ENCODE measurements around the gene EVI5L.

EVI5L gene

GRCh38 chr19:7898967-7899366, 68.9 kb downstream of the EVI5L start:
- no peak for DNase-seq (ENCODE audit: low spot score)

- no peak for DNase-seq (ENCODE audit: low spot score)
Observed at GRCh38 chr19:7899751-7900378, 69.8 kb downstream of the EVI5L start.

DNA sequence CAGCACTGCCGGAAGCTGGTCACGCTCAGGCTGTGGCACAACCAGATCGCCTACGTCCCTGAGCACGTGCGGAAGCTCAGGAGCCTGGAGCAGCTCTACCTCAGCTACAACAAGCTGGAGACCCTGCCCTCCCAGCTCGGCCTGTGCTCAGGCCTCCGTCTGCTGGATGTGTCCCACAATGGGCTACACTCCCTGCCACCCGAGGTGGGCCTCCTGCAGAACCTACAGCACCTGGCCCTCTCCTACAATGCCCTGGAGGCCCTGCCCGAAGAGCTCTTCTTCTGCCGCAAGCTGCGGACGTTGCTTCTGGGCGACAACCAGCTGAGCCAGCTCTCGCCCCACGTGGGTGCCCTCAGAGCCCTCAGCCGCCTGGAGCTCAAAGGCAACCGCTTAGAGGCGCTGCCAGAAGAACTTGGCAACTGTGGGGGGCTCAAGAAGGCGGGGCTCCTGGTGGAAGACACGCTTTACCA, 70.4 kb downstream of the EVI5L start:
- no peak for DNase-seq (ENCODE audit: low spot score)

DNA sequence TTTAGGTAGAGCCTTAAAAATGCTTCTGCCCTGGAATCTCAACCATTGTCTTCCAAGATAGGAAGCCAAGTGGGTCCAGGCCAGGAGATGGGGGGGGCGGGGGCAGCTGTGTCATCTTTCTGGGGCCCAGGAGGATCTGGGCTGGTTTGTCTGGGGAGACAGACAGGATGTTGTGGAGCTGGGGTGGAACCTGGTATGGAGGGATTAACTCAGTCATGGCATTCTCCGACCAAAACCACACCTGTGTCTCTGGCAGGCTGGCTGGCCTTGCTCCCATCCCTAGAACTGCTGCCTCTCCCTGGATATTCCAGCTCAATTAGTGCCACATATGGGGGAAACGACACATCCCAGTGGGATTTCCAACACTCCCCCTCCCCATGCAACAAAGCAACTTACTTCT, 70.9 kb downstream of the EVI5L start:
- no peak for DNase-seq (ENCODE audit: low spot score)

DNA sequence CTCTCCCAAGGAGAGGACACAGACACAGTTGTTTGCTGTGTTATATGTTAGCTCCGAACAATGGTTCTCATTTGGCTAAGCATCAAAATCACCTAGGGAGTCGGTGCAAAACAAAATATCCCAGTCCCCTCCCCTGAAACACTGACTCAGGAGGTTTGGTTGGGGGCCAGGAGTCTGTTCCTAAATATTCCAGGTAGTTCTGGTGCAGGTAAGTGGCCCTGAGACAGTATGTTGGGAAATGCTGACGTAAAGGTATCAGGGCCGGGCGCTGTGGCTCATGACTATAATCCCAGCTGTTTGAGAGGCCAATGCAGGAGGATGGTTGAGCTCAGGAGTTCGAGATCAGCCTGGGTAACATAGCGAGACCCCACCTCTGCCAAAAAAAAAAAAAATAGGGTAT, 71.3 kb downstream of the EVI5L start:
- no peak for DNase-seq (ENCODE audit: low spot score)

- no peak for DNase-seq (ENCODE audit: low spot score)
Observed at GRCh38 chr19:7902796-7903243, 72.8 kb downstream of the EVI5L start.

GRCh38 chr19:7903244-7904073, 73.4 kb downstream of the EVI5L start, which contains the start of gene MAP2K7:
Gene MAP2K7, plus strand, starts transcription at chr19:7903877. Its CDS starts 68 bp downstream, at chr19:7903945.
- DNase-seq (ENCODE audit: low spot score), result peak; percentile 99

GRCh38 chr19:7904074-7905020, 74.3 kb downstream of the EVI5L start:
- DNase-seq (ENCODE audit: low spot score), result no peak

DNA sequence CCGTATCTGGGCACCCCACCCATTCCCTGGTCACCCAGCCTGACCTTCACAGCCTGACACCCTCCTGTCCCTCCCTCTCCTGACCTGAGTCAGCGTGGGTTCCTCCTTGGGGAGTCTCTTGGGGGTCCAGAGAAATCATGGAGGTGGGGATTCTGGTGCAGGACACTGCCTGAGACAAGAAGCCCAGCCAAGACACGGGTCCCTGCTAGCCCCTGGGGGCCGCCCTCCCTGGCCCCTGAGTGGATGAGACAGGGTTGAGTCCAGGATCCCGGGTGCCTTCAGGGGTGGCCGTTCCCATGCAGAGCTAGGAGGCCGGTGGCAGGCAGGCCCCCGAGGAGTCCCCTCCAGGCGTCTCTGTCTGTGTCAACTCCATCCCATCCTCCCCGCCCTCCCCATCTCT, 75.2 kb downstream of the EVI5L start:
- DNase-seq (ENCODE audit: low spot score), result no peak

GRCh38 chr19:7905859-7906258, 75.8 kb downstream of the EVI5L start:
- DNase-seq (ENCODE audit: low spot score), result no peak

- DNase-seq (ENCODE audit: low spot score), result no peak
Observed at GRCh38 chr19:7907122-7907521, 77.1 kb downstream of the EVI5L start.

DNA sequence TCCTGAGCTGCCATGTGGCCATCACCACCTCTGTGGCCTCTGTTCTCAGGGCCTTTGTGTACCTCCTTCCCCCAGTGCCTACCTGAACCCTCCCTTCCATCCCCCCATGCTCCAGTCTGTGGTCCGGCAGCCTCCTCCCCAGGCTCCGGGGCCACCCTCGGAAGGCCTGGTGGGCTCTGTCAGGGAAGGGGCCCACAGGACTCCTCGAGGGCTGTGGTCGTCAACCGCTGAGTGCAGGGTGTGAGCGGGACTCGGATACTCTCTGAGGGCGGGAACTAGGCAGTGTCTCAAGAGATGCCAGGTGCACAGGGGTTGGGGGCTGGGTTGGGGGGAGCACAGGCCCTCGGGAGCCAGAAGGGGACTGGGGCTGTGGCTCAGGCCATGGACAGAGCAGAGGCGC, 77.5 kb downstream of the EVI5L start:
- no peak for DNase-seq (ENCODE audit: low spot score)

GRCh38 chr19:7908078-7908699, 78.2 kb downstream of the EVI5L start:
- no peak for DNase-seq (ENCODE audit: low spot score)

- DNase-seq (ENCODE audit: low spot score), result no peak
Observed at GRCh38 chr19:7908742-7909461, 78.9 kb downstream of the EVI5L start.

GRCh38 chr19:7909471-7910067, 79.6 kb downstream of the EVI5L start:
- no peak for DNase-seq (ENCODE audit: low spot score)

- DNase-seq (ENCODE audit: low spot score), result no peak
Observed at GRCh38 chr19:7910321-7911161, 80.5 kb downstream of the EVI5L start.

DNA sequence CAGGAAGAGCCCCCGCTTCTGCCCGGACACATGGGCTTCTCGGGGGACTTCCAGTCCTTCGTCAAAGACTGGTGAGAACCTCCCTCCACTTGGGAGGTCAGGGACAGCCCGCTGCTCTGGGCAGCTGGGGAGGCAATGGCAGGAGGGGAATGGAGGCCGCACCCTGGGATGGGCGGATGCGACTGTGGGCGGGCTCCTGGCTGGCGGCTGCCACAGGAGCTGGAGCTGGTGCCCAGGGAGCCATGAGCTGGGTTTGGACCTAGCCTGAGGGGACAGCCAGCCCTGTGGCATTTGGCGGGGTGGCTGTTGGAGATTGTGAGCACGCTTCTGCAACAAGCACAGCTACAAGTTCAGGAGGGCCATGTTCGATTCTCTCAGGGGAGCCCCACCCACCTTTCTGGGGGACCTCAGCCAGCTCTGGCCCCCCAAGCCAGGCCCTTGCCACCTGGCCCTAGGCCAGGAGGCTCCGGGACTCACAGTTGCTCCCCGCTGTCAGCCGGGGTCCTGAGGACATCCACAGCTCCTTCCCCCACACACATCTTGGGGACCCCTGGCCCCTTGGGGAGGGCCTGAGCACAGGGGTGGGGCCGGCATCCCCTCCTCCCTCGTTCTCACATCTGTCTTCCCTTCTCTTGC, 81.6 kb downstream of the EVI5L start:
- DNase-seq (ENCODE audit: low spot score), result no peak

- DNase-seq (ENCODE audit: low spot score), result no peak
Observed at GRCh38 chr19:7912144-7912696, 82.2 kb downstream of the EVI5L start.

Measured in Ammon's horn (tissue), 1 donor.